ENCODE measurements around the gene ARHGAP19.

ARHGAP19 gene

GRCh38 chr10:97292097-97292861 lies at the start of gene ARHGAP19 (continued):
- TF ChIP-seq ZIC2 (tag by site-specific recombination; IDR thresholded peaks at IDR 0.05) (peak; percentile 97), ZNF416 (tag by site-specific recombination; IDR thresholded peaks at IDR 0.05) (no peak), HIC1 (tag by site-specific recombination; IDR thresholded peaks at IDR 0.05) (peak; percentile 94), KLF1 (tag by site-specific recombination; IDR thresholded peaks at IDR 0.05) (peak; percentile 65), ZNF398 (tag by site-specific recombination; IDR thresholded peaks at IDR 0.05) (peak; percentile 81), ZNF37A (tag by site-specific recombination; IDR thresholded peaks at IDR 0.05) (no peak), ZNF214 (tag by site-specific recombination; IDR thresholded peaks at IDR 0.05; ENCODE audit: borderline replicate concordance) (no peak), ZNF24 (tag by site-specific recombination; IDR thresholded peaks at IDR 0.05) (peak; percentile 85; the same call in 1 of the 2 replicates), SETDB1 (IDR thresholded peaks at IDR 0.05; ENCODE audit: insufficient read length, low read length) (no peak), EGR2 (tag by site-specific recombination; IDR thresholded peaks at IDR 0.05; ENCODE audit: low read depth) (peak; percentile 94), ZBTB11 (tag by site-specific recombination; conservative IDR thresholded peaks at IDR 0.05; ENCODE audit: low read depth) (peak; percentile 86), ZBTB17 (tag by site-specific recombination; IDR thresholded peaks at IDR 0.05) (peak; percentile 95), ZSCAN5A (tag by site-specific recombination; IDR thresholded peaks at IDR 0.05) (peak; percentile 92; the same call in 1 of the 2 replicates), REPIN1 (tag by site-specific recombination; IDR thresholded peaks at IDR 0.05; ENCODE audit: low read depth) (0 out of 2 replicates have a peak, but pooled peaks have one; percentile 47), SCRT1 (tag by site-specific recombination; IDR thresholded peaks at IDR 0.05; ENCODE audit: borderline replicate concordance) (no peak; the same call in 1 of the 2 replicates), ZNF488 (tag by site-specific recombination; IDR thresholded peaks at IDR 0.05) (no peak), ZNF747 (tag by site-specific recombination; IDR thresholded peaks at IDR 0.05) (no peak), ZNF624 (tag by site-specific recombination; IDR thresholded peaks at IDR 0.05) (no peak), ZNF202 (tag by site-specific recombination; IDR thresholded peaks at IDR 0.05; ENCODE audit: borderline replicate concordance) (no peak), ZFP69B (tag by site-specific recombination; IDR thresholded peaks at IDR 0.05) (peak; percentile 87), ZNF362 (tag by site-specific recombination; IDR thresholded peaks at IDR 0.05) (peak; percentile 28; the same call in 1 of the 2 replicates), GFI1B (tag by site-specific recombination; IDR thresholded peaks at IDR 0.05) (no peak), ZSCAN4 (tag by site-specific recombination; IDR thresholded peaks at IDR 0.05) (no peak; the same call in 1 of the 2 replicates), ZNF785 (tag by site-specific recombination; IDR thresholded peaks at IDR 0.05) (0 out of 2 replicates have a peak, but pooled peaks have one; percentile 69), ZNF529 (tag by site-specific recombination; IDR thresholded peaks at IDR 0.05; ENCODE audit: insufficient replicate concordance) (no peak), ZNF843 (tag by site-specific recombination; IDR thresholded peaks at IDR 0.05) (peak; percentile 83), ZNF837 (tag by site-specific recombination; IDR thresholded peaks at IDR 0.05) (no peak)
